ENCODE measurements around the gene AHDC1. TPM values are rescaled to one million over a fixed set of nuclear protein-coding genes. Genes with fewer than 3 reads are reported as not detected.

Gene AHDC1
- total and polyA plus RNA-seq, 2 of the 13 experiments (the other 11 are each of a cell fraction or from before 2014, with no cell fraction given): 1.0 to 2.7 TPM

DNA sequence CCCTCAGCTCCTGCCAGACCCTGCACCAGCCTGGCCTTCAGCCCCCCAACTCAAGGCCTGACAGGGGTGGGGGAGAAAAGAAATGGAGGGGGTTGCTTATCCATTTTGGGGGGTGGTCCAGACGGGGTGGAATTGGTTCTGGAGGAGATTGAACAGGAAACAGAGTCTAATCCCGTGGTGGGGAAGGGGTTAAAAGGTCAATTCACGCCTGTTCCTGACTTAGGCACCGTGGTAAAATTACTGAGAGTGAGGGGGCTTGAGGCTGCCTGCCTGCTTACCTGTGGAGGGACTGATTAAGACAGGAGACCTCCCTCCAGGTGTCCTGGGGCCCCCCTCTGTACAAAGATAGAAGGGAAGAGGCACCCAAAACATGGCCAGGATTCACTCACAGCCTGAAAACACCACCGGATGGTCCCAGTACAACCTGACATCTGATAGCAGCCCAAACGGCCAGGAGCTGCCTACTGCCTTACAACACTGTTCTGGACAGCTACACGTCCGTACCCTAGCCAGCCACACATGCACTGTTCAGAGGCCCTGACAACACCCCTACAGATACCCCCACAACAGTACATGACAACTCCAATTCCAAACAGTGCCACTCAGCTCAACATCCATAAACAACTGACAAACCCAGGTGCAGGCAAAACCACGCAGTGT, 31.8 kb downstream of the AHDC1 start (continued):
- TF ChIP-seq, protein P1, sequence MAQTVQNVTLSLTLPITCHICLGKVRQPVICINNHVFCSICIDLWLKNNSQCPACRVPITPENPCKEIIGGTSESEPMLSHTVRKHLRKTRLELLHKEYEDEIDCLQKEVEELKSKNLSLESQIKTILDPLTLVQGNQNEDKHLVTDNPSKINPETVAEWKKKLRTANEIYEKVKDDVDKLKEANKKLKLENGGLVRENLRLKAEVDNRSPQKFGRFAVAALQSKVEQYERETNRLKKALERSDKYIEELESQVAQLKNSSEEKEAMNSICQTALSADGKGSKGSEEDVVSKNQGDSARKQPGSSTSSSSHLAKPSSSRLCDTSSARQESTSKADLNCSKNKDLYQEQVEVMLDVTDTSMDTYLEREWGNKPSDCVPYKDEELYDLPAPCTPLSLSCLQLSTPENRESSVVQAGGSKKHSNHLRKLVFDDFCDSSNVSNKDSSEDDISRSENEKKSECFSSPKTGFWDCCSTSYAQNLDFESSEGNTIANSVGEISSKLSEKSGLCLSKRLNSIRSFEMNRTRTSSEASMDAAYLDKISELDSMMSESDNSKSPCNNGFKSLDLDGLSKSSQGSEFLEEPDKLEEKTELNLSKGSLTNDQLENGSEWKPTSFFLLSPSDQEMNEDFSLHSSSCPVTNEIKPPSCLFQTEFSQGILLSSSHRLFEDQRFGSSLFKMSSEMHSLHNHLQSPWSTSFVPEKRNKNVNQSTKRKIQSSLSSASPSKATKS (CRISPR knock-in tag; IDR thresholded peaks at IDR 0.05): no peak
- TF ChIP-seq ZNF780A (CRISPR knock-in tag; IDR thresholded peaks at IDR 0.05) (no peak), BRCA1 (CRISPR knock-in tag; IDR thresholded peaks at IDR 0.05) (no peak), ZFY (CRISPR knock-in tag; IDR thresholded peaks at IDR 0.05) (no peak), ISX (CRISPR knock-in tag; conservative IDR thresholded peaks at IDR 0.05) (no peak), GATAD1 (CRISPR knock-in tag; IDR thresholded peaks at IDR 0.05) (no peak), PAX8 (CRISPR knock-in tag; IDR thresholded peaks at IDR 0.05; ENCODE audit: borderline replicate concordance) (no peak)
- TF ChIP-seq, protein P2, sequence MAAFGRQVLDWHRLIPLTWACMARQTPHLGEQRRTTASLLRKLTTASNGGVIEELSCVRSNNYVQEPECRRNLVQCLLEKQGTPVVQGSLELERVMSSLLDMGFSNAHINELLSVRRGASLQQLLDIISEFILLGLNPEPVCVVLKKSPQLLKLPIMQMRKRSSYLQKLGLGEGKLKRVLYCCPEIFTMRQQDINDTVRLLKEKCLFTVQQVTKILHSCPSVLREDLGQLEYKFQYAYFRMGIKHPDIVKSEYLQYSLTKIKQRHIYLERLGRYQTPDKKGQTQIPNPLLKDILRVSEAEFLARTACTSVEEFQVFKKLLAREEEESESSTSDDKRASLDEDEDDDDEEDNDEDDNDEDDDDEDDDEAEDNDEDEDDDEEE (CRISPR knock-in tag; IDR thresholded peaks at IDR 0.05): no peak
- TF ChIP-seq, protein P3, sequence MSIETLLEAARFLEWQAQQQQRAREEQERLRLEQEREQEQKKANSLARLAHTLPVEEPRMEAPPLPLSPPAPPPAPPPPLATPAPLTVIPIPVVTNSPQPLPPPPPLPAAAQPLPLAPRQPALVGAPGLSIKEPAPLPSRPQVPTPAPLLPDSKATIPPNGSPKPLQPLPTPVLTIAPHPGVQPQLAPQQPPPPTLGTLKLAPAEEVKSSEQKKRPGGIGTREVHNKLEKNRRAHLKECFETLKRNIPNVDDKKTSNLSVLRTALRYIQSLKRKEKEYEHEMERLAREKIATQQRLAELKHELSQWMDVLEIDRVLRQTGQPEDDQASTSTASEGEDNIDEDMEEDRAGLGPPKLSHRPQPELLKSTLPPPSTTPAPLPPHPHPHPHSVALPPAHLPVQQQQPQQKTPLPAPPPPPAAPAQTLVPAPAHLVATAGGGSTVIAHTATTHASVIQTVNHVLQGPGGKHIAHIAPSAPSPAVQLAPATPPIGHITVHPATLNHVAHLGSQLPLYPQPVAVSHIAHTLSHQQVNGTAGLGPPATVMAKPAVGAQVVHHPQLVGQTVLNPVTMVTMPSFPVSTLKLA (IDR thresholded peaks at IDR 0.05): no peak
- TF ChIP-seq, protein P4, sequence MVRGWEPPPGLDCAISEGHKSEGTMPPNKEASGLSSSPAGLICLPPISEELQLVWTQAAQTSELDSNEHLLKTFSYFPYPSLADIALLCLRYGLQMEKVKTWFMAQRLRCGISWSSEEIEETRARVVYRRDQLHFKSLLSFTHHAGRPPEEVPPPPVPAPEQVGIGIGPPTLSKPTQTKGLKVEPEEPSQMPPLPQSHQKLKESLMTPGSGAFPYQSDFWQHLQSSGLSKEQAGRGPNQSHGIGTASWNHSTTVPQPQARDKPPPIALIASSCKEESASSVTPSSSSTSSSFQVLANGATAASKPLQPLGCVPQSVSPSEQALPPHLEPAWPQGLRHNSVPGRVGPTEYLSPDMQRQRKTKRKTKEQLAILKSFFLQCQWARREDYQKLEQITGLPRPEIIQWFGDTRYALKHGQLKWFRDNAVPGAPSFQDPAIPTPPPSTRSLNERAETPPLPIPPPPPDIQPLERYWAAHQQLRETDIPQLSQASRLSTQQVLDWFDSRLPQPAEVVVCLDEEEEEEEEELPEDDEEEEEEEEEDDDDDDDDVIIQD (CRISPR knock-in tag; IDR thresholded peaks at IDR 0.05; ENCODE audit: low read depth): no peak
- TF ChIP-seq, protein P5, sequence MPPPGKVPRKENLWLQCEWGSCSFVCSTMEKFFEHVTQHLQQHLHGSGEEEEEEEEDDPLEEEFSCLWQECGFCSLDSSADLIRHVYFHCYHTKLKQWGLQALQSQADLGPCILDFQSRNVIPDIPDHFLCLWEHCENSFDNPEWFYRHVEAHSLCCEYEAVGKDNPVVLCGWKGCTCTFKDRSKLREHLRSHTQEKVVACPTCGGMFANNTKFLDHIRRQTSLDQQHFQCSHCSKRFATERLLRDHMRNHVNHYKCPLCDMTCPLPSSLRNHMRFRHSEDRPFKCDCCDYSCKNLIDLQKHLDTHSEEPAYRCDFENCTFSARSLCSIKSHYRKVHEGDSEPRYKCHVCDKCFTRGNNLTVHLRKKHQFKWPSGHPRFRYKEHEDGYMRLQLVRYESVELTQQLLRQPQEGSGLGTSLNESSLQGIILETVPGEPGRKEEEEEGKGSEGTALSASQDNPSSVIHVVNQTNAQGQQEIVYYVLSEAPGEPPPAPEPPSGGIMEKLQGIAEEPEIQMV (CRISPR knock-in tag; IDR thresholded peaks at IDR 0.05; ENCODE audit: low read depth): no peak
- TF ChIP-seq, protein P6, sequence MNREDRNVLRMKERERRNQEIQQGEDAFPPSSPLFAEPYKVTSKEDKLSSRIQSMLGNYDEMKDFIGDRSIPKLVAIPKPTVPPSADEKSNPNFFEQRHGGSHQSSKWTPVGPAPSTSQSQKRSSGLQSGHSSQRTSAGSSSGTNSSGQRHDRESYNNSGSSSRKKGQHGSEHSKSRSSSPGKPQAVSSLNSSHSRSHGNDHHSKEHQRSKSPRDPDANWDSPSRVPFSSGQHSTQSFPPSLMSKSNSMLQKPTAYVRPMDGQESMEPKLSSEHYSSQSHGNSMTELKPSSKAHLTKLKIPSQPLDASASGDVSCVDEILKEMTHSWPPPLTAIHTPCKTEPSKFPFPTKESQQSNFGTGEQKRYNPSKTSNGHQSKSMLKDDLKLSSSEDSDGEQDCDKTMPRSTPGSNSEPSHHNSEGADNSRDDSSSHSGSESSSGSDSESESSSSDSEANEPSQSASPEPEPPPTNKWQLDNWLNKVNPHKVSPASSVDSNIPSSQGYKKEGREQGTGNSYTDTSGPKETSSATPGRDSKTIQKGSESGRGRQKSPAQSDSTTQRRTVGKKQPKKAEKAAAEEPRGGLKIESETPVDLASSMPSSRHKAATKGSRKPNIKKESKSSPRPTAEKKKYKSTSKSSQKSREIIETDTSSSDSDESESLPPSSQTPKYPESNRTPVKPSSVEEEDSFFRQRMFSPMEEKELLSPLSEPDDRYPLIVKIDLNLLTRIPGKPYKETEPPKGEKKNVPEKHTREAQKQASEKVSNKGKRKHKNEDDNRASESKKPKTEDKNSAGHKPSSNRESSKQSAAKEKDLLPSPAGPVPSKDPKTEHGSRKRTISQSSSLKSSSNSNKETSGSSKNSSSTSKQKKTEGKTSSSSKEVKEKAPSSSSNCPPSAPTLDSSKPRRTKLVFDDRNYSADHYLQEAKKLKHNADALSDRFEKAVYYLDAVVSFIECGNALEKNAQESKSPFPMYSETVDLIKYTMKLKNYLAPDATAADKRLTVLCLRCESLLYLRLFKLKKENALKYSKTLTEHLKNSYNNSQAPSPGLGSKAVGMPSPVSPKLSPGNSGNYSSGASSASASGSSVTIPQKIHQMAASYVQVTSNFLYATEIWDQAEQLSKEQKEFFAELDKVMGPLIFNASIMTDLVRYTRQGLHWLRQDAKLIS (CRISPR knock-in tag; IDR thresholded peaks at IDR 0.05): no peak
- TF ChIP-seq, protein P7, sequence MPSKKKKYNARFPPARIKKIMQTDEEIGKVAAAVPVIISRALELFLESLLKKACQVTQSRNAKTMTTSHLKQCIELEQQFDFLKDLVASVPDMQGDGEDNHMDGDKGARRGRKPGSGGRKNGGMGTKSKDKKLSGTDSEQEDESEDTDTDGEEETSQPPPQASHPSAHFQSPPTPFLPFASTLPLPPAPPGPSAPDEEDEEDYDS (CRISPR knock-in tag; IDR thresholded peaks at IDR 0.05): no peak
- TF ChIP-seq, protein P8, sequence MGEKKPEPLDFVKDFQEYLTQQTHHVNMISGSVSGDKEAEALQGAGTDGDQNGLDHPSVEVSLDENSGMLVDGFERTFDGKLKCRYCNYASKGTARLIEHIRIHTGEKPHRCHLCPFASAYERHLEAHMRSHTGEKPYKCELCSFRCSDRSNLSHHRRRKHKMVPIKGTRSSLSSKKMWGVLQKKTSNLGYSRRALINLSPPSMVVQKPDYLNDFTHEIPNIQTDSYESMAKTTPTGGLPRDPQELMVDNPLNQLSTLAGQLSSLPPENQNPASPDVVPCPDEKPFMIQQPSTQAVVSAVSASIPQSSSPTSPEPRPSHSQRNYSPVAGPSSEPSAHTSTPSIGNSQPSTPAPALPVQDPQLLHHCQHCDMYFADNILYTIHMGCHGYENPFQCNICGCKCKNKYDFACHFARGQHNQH (CRISPR knock-in tag; IDR thresholded peaks at IDR 0.05): peak; percentile 19; the same call in 1 of the 2 replicates
- TF ChIP-seq, protein P9, sequence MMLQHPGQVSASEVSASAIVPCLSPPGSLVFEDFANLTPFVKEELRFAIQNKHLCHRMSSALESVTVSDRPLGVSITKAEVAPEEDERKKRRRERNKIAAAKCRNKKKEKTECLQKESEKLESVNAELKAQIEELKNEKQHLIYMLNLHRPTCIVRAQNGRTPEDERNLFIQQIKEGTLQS (CRISPR knock-in tag; IDR thresholded peaks at IDR 0.05): no peak

All from HepG2 (cell line).